ENCODE data around the gene RNF207.
"Not testable (repeated sequence)": the region's sequence is repeated elsewhere in the genome, so short reads cannot be mapped to it uniquely, and the experiment has no call there.

RNF207 gene

DNA sequence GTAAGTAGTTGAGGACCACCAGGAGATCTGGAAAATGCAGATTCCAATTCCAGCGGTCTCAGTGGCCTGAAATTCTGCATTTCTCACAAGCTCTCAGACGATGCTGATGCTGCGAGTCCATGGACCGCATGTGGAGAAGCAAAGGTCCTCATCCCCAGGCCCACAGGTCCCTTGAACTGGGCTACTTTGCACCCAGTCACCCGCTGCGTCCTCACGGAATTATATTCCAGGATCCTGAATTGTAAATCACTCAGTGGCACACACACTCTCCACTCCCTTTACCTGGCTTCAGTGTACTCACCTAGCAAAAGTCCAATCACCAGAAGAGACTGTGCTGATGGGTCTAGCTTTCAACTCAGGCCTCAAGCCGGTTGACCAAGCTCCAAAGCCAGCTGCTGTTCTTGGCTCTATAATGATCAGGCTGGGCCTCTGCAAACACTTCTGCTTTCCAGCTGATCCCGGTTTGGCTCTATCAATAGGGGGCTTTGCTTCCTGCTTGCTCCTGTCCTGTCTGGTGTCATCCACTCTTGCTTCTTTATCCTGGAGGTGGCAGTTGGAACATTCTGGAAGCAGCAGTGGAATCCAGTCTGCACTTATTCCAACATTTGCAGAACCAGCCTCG, 5.6 kb upstream of the RNF207 start:
- DNase-seq = no peak

DNA sequence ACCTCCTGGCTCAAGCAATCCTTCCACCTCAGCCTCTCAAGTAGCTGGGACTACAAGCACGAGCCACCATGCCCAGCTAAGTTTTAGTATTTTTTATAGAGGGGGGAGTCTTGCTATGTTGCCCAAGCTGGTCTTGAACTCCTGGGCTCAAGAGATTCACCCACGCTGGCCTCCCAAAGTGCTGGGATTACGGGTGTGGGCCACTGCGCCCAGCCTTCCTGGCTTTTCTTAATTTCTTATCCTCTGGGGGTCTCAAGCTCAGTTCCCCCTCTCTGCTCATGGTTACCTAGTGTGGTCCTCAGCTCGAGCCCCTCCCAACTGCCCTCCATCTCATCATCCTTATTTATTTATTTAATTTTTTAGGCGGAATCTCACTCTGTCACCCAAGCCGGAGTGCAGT, 3.7 kb upstream of the RNF207 start:
- no peak for DNase-seq

DNA sequence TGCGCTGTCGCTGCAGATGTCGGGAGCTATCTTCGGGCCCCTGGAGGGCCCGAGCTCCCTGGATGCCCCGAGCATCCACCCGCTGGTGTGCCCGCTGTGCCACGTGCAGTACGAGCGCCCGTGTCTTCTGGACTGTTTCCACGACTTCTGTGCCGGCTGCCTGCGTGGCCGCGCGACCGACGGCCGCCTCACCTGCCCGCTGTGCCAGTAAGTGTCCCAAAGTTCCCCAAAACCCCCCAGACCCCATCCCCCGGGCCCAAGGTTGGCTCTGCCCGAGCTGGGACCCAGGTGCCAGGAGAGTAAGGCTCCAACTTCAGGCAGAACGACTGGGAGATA, 569 bp downstream of the RNF207 start:
- no peak for DNase-seq

DNA sequence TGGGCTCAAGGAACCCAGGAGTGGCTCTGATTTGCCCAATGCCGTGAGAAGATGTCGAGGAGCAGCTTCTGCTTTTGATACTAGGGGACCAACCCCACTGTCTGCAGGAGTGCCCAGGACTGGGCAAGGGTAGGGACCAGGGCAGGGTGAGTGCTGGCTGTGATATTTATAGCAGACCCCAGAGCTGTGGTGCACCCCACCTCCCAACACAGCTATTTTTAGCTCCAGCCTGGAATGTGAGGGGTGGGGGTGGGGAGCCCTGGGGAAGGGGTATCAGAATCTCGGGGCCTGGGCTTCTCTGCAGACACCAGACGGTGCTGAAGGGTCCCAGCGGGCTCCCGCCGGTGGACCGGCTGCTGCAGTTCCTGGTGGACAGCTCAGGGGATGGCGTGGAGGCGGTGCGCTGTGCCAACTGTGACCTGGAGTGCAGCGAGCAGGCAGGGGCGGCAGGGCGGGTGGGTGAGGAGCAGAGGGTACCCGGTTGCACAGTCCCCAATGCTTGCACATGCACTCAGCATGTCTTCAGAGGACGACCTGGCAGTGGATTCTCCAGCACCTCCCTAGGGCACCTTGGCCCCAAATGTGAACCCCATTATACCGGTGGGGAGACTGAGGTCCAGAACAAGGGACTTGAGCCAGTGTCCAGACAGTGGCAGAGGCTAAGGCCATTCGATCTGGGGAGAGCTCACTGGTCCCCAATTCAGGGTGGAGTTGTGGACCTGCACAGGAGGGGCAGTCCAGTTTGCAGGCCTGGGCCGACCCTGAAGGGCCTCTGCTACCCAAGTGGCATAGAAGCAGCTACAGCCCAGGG, 1.4 kb downstream of the RNF207 start:
- DNase-seq = no peak

DNA sequence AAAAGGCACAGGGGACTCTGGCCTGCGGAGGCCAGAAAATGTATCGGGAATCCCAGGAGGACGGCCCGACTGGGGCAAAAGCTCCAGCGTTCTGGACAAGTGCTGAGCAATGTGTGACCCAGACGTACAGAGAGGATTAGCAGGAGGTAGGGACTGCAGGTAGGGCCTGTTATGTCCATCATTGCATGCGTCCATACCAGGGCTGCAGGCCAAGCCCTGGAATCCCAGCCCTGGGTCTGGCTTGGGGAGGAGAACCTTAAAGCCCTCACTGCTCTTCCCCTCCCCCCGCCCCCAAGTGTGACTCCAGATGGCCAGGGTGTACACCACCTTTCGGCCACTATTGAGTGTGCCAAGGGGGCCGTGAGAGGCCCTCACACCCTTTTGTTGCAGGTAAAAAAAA, 2.0 kb downstream of the RNF207 start:
- DNase-seq = no peak

DNA sequence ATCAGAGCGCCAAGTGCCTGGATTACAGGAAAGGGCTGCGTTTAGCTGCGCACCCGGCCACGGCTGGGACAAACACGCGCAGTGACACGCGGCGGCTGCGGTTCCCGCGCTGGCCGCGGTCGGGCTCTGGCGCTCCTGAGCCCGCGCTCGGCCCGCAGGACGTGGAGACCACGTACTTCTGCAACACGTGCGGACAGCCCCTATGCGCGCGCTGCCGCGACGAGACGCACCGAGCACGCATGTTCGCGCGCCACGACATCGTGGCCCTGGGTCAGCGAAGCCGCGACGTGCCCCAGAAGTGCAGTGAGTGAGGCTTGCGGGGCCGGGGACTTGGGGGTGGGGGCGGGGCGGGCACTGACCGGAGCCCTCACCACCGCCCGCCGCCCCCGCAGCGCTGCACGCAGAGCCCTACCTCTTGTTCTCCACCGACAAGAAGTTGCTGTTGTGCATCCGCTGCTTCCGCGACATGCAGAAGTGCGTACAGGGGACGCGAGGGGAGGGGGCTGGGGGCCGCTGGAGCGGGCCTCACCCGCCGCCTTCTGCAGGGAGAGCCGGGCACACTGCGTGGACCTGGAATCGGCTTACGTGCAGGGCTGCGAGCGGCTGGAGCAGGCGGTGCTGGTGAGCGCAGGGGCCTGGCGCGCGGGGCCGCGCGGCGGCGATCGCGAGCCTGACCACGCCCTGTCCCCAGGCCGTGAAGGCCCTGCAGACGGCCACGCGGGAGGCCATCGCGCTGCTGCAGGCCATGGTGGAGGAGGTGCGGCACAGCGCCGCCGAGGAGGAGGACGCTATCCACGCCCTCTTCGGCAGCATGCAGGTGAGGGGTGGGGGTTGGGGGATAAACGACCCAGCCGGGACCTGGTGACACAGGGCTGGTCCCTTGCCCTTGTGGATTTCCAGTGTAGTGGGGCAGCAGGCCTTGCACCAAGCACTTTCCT, 3.1 kb downstream of the RNF207 start:
- peak; percentile 45 for DNase-seq

DNA sequence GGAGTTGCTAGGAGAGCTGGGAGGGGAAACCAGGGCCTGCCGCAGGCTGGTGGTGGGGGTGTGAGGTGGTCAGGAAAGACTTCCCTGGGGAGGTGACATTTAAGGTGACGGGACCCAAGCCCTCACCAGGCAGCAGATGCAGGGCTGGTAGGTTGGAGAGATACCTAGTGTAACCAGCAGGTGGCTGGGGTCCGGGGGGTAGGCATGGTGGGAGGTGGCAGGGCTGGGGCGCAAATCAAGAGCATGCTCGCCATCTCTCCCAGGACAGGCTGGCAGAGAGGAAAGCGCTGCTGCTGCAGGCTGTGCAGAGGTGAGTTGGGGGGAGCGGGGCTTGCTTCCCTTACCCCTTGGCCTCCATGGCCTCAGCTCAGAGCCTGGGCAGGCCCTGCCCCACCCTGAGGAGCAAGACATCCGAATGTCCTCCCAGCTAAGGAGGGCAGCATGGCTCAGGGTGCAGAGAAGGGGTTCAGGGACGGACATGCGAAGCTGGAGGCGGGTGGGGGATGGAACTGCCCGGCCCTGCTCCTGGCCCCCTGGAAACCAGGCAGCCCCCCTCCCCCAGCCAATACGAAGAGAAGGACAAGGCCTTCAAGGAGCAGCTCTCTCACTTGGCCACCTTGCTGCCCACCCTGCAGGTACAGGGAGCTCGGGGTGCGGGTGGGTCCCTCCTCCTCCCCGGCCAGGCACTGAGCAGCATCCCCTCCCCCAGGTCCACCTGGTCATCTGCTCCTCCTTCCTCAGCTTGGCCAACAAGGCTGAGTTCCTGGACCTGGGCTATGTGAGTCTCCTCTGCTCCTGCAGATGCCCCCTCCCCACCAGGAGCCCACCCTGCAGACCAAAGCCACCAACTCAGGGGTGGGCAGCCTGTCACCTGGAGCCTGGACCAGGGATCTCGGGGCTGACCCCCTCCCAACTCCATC, 4.0 kb downstream of the RNF207 start:
- no peak for DNase-seq

DNA sequence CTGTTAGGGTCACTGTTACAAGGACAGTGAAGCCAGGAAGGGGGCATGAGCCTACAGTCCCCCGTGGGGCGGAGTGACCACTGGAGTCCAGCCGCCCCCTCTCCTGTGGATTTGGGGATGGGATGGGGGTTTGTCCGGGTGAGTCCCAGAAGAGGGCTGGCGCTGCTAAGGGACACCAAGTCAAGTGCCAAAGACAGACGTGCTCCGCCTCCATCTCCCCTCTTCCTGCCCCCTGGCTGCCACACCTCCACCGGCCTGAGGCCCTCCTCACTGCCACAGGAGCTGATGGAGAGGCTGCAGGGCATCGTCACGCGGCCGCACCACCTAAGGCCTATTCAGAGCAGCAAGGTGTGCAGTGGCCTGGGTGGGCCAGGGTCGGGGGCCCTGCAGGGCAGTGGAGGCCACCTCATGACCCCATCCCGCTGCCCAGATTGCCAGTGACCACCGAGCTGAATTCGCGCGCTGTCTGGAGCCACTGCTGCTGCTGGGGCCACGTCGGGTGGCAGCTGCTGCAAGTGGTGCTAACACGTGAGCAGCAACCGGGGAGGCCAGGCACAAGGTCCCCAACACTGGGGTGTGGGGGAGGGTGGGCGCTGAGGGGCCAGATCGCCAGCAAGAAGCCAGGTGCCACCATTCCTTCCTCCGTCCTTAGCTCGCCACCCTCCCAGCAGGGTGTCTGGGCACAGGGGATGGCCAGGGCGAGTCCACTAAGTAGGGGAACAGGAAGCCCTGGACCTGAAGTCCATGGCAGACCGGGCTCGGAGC, 4.9 kb downstream of the RNF207 start:
- DNase-seq = no peak

DNA sequence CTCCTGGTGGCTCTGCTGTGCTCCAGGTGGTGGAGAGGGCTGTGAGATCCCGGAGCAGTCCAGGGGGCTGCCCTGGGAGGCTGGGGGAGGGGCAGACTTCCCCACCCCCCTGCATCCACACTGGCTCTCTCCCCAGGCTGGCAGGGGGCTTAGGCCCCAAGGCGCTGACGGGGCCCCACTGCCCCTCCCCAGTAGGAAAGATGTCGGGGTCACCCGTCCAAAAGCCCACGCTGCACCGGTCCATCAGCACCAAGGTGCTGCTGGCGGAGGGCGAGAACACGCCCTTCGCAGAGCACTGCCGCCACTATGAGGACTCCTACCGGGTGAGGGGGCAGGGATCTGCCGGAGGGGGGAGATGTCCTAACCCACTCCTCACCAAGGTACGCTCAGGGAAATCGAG, 5.8 kb downstream of the RNF207 start:
- no peak for DNase-seq

DNA sequence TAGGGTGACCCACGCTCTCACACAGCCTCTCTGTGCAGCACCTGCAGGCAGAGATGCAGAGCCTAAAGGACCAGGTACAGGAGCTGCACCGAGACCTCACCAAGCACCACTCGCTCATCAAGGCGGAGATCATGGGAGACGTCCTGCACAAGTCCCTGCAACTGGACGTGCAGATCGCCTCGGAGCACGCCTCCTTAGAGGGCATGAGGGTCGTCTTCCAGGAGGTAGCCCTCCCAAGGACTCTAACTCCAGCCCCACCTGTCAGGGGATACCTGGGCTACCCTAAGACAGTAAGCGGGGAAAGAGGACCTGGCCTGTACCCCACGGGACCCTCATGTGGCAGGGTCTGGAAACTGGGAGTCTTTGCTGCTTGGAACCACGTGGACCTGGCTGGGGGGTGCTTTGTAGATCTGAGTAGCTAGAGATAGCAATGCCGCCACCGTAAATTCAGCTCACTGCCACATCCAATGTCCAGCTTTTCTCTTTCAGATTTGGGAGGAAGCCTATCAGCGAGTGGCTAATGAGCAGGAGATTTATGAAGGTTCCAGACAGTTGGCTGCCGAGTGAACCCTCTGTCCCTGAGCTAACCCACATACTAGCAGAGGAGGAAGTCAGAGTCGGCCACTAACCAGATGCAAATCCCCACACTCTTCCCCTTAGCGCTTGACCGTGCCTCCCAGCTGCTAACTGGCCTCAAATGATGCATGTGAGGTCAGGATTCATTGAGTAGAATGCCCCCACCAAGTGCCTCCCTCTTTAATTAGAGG, 6.5 kb downstream of the RNF207 start:
- no peak for DNase-seq

DNA sequence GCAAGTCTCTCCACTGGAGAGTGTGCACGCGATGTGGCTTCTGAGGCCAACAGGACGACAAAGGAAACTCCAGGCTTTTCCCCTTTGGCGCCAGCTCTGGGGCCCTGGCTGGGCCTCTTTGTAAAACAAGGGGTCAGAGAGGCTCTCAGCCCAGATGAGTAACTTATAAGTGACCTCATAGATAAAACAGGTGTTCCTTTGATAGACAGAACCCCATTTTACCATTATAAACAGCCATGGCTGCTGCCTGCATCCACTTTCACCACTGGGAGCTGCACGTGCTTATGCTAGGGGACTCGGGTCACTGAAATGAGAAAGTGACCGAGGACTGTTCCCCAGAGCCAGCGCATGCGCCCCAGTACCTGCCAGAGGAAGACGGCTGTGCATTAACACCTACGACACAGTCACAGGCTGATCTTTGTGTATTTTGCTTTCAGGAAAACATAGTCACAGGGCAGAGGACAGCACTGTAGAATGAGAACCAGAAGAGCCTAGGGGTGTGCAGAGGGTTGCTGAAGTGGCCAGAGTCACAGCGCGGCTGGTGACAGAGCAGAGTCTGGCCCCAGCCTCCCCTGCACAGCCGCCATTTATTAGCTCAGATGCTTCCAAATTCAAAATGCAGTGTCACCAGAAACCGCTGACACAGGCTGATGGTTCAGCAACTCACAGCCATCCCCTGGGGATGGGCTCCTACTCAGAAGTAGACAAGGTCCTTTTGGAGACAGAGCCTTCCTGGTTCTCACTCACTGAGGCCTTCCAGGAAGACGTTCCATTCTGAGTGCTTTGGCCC, 12.7 kb downstream of the RNF207 start:
- DNase-seq = no peak

DNA sequence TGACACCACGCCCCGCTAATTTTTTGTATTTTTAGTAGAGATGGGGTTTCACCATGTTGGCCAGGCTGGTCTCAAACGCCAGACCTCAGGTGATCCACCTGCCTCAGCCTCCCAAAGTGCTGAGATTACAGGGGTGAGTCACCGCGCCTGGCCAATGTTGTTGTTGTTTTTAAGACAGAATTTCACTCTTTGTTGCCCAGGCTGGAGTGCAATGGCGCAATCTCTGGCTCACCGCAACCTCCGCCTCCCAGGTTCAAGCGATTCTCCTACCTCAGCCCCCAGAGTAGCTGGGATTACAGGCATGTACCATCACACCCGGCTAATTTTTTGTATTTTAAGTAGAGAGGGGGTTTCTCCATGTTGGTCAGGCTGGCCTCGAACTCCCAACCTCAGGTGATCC, 13.7 kb downstream of the RNF207 start:
- DNase-seq = not testable (repeated sequence)

DNA sequence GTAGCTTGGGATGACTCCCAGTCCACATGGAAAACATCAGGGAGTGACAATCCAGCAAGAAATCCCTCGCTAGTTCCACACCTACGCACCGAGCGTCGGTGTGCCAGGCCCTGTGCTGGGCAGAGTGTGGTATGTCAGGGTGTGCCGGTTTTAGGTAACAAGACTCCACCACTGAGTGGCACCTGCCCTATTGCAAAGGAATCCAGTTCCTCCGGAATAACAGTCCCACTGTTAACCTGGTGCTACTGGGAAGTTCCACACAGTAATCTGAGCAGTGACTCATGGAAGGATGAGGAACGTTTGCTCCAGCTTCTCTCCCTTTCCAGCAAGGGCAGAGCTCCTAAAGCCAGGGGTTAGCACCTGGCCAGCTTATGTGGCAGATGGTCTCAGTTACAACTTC, 14.3 kb downstream of the RNF207 start:
- DNase-seq = no peak

DNA sequence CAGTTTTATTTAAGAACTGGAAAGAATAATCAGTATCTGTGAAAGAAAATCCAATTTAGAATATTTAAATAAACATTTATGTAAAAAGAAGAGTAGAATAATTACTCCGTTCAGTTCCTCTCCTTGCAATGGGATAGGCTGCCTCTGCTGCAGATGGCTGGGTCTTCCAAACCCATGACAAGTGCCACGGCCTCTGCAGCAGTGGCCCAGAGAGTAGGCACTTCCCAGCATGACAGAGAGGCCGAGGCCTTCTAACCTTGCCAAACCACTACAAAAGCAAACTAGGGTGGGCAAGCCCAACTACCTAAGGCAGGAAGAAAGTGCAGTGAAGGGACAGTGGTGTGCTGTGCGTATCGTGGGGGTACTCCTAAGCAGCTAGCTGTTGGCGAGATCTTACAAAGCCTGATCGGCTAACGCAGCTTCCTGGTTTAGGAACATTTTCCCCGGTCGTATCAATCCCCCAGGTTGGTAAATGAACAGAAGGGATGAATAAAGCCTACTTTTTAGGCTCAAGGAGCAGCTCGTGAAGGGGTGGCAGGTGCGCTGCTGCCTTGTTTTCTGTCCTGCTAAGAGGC, 15.4 kb downstream of the RNF207 start:
- DNase-seq = no peak

DNA sequence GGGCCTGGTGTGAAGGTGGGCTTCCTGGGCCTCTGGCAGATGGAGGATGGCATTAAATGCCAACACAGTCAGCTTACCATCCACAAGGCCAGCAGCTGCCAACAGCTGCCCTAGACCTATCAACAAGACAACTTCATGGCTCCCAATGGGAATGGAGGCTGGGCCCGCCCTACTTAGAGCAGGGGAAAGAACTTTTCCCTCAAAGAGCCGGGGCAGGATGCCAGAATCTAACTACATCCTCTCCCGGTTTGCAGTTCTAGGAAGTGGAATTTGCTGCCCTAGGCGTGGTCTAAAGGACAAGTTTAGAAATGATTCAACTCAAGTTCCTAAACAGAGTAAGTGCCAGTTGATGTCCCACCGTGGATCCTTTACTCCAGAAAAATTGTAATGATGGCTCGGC, 16.7 kb downstream of the RNF207 start:
- DNase-seq = no peak

DNA sequence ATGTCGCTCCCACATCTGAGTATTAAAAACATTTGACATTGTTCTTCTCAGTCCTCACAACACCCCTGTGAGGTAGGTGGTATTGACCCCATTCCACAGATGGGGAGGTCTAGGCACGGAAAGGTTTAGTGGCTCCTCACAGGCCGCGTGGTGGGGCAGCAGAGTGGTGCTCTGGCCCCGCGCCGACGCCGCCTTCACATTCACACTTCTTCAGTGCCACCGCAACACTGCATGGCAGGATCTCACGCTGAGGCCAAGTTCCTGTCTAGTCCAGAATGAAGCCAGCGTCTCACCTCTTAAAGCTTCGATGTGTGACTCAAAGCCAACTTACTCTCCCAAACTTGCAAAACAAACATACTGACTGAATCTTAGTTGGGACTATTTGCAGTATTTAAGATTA, 17.7 kb downstream of the RNF207 start:
- no peak for DNase-seq

DNA sequence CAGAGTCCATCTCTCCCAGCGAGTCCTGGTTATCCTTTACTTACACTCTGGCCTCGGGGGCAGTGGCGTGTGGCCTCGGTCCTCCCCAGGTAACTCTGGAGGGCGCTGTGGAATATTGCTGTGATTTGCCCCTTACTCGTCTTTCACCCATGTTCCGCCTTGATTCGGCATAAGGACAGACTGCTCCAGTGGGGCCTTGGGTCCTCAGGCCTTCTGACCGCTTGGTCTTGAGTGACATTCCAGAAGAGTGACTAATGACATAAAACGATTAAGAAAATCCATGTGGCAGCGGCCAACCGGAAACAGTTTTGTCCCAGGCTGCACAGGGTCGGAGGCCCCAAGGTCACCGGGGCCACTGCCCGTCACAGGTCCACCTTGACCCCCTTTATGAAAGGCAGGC, 18.8 kb downstream of the RNF207 start:
- no peak for DNase-seq

DNA sequence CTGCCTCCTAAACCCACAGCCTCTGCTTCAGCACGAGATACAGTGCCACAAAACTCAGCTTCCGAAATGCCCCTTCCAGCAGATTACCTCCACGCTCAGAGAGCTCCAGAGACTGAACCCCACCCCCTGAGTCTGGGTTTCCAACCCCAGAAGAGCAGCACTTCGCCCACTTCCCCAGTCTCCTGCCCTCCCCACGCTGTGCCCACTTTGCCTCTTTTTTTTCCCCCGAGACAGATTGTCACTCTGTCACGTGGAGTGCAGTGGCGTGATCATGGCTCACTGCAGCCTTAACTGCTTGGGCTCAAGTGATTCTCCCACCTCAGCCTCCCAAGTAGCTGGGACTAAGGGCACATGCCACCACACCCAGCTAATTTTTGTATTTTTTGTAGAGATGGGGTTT, 19.7 kb downstream of the RNF207 start:
- DNase-seq = no peak

DNA sequence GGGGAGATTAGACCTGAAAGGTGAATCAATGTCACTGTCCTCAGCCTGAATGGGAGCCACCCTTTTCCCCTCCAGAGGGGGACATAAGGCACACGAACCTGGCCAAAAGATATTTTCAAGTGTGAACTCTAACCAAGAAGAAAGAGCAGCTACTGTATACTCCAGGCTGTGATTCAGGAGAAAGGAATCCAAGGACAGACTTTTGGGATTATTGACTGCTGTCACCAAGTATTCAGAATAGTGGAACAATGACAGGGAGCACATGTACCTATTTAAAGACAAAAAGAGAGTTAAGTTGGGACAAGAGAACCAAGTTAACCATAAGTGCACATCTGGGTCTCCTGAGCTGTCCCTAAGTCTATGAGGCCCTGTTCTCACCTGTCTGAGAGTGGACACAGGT, 27.5 kb downstream of the RNF207 start:
- DNase-seq = no peak

Data from T1000 (cell line).